NCI-H774 (cell line): ENCODE measurements around the gene TXNDC11.

Source experiments
- DNase-seq: peaks from one replicate; lab custom pipeline; 2025; lab: John Stamatoyannopoulos, UW

The TXNDC11 gene

DNA sequence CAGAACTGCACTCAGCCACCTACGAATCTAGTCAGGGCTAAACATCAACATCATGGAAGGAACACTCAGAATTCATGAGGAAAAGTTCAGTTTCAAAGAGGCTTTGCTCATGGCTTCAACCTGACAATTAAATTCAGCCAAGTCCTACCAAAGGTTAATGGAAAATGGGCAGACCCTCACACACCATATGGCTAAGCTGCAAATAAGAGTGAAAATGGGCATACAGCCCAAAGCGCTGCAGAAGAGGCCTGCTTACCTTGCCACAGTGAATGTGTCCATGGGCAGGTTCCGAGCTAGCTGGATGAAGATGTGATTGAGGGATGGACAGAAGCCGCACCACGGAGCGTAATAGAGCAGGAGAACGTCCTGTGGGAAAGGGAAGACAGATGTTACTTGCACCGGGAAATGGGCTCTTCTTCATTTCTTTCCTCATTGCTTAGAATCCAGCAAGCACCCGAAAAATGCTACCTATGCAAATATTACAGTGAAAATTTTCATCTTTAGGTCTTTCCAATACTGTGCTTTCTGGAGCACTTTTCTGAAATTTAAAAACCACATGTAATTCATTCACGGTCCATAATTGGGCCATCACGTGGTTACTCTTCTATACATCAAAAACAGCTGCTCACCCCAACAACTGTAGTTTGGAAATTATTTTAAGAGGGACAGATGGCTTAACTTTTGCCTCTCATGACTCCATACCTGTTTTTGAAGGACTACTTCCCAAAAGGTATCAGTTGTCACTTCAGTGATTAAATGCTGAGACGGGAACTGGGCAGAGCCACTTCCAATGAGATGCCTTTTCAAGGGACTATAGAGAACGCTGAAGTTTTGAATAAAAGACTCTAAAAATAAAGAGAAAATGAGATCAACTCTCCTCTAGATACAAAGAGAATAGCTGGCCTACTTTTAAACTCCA lies 54.8 kb downstream of the TXNDC11 start:
- no peak for DNase-seq

GRCh38 chr16:11686713-11687380 lies 55.8 kb downstream of the TXNDC11 start:
- no peak for DNase-seq

GRCh38 chr16:11685844-11686618 lies 56.6 kb downstream of the TXNDC11 start:
- DNase-seq, result no peak

GRCh38 chr16:11684231-11685025 lies 58.2 kb downstream of the TXNDC11 start:
- DNase-seq, result no peak

DNA sequence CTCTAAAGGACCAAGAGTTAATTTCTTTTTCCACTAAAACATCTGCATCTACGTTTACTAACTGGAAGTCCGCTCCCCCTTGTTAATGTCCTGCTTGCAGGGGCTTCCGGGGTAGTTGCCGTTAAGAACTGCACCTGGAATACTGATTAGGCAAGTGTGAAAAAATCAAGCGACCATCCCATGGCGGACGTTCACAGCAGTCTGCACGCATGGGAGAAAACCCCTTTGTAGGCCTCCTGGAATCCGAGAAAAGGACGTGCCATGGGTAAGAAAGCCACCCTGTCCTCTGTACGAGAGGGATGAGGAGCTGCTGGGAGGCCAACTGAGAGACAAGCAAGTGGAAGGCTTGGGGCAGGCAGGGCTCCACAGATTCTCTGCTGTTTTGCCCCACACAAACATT lies 59.5 kb downstream of the TXNDC11 start:
- no peak for DNase-seq

DNA sequence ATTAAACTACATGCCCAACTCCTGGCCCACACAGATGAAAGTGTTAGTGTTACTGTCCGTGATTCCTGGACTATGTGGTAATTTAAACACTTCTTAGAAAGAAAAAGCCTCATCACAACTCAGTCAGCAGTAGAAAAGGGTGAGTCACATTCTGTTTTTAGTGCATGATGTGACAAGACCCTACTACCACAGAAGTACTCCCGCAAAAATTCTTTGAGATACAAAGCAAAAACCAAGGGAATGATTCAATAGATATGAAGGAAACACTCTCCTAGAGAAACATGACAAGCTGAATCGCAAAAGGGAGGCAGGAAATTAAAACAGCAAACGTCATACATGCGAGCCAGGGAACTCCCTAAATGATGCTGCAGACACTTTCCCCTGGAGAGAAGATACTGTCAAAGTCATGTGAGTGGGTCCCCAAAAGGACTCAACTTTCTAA lies 60.0 kb downstream of the TXNDC11 start:
- no peak for DNase-seq

GRCh38 chr16:11681976-11682654 lies 60.5 kb downstream of the TXNDC11 start:
- no peak for DNase-seq

DNA sequence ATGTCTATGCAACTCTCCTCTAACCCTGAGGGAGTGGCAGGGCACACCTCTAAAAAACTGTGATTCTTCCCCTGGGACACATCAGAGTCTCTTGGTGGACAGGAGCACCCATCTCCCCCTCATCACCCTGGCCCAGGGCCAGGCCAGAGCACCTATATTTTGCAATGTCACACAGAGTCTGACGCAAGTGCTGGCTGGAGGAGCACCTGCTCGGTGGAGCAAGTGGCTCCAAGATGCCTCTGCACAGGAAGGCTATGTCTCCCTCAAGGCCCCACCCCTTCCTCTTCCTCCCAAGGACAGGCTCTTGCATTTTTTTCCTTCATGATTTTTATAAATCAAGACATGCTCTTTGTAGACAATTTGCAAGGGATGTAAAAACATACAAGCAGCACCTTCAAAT lies 61.1 kb downstream of the TXNDC11 start:
- no peak for DNase-seq

DNA sequence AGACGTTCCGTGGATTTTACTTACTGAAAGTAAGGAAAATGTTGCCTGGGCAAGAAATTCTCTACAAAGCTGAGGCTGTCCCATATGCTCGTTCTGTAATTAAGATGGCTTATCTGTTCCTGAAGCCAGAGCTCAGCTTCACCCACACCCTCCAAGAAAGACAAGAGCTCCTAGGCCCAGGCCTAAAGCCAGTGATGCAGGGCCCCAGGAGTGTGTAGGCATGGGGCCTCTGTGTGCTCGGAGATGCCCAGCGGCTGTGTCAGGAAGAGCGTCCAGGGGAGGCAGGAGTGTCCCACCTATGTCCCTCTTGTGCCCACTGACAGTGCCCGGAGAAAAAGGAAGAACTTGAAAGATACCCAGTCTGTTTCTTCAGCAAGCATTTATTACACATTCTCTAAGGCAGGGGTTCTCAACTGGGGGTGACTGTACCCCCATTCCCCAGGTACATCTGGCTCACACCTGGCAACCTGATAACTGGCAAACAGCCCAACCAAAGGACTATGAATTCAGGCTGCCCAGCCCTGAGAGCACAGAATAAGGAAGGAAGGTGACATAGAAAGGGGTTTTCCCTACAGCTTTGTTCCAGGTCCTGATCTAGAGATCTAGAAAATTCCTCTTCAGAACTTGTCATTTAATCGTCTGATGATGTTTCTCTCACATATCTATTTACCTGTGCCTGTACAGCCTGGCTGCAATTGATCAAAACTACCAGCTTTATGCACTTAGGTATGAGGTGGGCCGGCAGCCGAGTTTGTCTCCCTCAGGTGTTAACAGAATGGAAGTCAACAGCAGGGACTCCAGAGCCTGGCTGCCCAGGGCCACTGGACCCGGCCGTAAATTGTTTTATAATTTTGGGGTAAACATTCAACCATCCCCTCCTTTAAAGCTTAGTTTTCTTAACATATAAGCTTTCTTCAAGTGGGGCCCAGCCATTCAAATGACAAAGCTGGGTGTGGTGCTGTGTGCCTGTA lies 62.4 kb downstream of the TXNDC11 start:
- DNase-seq, result no peak

- no peak for DNase-seq
Observed at GRCh38 chr16:11679250-11679649, 63.4 kb downstream of the TXNDC11 start.

DNA sequence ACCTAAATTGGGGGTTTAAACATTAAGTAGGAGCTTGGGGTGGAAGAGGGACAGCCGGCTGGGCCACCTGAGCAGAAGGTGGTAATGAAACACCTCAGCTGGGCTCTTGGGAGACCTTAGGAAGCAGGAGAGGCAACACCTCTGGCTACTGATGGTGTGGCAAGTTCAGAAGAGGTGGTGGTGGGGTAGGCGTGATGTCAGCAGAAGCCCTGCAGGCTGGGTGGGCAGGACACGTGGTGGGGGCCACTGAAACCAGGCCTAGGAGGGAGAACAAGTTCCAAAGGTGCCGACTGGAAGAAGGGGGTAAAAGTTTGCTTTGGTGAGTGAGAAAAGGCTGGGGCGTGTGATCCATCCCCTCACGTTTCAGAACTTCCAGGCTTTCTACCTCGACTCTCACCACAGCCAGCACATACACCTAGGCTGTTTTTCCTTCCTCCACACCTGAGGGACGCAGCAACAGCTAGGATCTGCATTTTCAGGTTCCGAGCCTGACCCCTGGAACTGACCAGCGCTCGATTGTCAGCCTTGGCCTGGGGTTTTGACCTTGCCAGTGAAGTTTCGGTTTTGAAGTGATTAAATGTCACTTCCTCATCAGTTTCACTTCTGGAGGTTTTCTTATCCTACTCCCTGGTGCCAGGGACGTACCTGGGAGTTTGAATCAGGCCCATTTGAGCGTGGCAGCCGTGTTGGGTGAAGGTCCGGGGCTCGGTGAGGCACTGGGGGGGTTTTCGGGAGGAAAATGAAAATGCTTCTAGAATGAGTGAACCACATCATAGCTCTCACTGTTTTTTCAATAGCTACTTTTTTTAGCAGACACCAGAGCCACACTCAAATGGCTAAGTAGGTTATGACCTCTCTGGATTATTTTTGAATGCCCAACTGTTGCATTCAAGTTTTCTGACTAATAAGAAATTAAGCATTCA lies 64.4 kb downstream of the TXNDC11 start:
- no peak for DNase-seq

DNA sequence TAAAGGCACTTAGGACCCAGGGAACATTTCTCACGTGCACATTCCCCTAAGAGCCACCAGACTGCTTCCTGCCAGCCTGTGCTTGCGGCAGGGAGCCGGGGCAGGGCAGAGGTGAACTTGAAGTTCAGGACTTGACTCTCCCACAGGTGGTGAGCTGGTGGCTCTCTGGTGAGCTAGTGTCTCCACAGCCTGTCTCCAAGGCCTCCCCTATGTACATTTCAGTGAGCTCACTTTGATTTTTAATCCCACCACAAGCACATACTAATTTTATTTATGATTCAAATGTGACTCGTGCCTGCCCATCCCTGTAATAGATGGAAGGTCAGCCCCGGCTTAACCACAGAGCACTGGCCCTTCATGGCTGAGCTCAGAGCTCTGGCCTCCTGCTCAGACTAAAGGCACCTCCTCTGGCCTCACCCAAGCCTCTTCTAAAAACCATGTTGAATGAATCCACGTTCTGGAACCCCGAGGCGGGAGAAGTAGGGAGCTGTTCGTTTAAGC lies 65.2 kb downstream of the TXNDC11 start:
- no peak for DNase-seq

- no peak for DNase-seq
Observed at GRCh38 chr16:11676799-11677198, 65.9 kb downstream of the TXNDC11 start.

DNA sequence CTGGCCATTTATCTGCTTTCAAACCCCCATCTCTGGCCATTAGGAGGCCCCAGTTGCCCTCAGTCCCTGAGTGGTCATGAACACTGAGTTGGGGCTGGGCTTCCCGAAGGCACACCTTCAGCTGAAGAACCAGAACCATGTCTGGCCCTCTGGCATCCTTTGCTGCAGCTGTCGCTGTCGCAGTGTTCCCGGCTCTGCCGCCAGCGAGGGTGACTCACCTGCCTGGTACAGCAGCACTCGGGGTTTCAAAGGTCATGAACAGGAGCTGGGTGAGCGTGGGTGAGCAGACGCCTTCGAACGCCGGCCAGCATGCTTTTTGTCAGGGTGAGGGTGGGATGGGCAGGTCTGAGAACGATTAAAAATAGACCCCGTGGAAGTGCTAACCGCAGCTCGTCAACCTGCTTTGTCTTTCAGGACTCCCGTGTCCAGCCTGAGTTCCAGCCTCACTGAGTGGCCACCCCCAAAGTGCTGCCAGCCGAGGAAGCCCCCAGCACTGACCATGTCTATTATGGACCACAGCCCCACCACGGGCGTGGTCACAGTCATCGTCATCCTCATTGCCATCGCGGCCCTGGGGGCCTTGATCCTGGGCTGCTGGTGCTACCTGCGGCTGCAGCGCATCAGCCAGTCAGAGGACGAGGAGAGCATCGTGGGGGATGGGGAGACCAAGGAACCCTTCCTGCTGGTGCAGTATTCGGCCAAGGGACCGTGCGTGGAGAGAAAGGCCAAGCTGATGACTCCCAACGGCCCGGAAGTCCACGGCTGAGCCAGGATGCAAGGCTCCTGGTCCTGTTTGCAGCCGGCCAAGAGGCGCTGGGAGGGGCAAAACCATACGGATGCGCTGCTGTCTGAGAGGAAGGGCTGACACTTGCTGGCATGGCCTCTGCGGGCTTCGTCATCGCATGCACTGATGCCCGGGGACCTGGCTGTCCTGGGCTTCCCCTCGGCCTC lies 66.8 kb downstream of the TXNDC11 start:
- peak; percentile 30 for DNase-seq

DNA sequence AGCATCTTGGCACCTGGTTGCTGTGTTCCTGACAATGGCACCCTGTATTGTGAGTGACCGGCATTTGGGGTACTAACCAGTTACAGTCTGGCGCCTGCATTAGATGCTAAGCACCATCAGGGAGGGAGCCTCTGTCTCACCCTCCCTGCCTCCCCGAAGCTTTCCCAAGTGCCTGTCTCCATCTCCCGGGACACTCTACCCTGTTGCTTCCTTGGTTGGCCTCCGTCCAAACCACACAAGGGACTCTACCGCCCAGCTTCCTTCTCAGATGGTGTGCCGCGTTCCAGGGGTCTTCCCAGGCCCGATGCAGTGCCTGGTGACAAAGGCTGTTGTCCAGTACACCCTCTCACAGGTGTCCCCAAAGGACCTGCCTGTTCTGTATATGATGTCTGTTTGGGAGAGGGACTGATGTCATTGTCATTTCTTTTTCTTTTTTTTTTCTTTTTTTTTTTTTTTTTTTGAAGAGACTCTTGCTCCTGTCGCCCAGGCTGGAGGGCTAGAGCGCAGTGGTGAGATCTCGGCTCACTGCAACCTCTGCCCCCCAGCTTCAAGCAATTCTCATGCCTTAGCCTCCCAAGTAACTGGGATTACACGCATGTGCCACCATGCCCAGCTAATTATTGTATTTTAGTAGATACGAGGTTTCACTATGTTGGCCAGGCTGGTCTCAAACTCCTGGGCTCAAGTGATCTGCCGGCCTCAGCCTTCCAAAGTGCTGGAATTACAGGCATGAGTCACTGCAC lies 67.7 kb downstream of the TXNDC11 start:
- no peak for DNase-seq

DNA sequence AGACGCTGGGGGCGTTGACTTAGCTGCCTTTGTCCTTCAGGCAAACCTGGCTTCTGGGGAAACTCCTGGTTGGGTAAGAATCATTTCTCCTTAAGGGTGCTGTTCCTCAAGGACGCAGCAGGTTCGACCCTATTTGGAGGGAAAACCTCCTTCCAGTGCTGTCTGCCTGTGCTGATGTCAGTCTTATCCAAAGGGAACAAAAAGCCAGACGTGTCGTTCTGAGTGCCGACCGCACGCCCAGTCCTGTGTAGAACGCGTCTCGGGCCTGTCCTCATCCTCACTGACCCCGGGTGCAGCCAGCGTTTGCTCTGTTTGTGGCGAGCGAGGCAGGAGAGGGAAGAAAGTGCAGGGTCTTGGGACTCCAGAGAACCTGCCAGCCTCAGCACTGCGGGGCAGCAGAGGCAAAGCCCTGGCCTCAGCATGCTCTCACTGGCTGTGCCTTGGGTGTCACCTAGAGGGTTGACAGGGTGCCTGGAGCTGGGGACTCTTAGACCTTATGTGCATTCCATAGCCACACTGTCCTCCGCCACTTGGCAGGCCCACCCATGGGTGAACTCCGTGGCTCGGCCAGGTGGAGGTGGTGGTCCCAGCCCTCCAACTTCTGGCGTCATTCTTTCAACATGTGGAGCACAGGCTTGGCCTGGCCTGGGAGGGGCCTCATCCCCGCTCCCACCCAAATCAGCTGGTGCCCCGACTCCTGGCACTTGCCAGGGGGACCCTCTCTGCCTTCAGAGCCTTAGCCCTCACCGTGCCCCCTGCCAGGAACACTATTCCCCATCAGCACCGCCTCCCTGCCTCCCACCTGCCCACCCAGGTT lies 68.4 kb downstream of the TXNDC11 start:
- DNase-seq, result no peak
